A549 (cell line): ENCODE measurements around the gene CTBP2.

Experiments
- CTCF ChIP-seq: fragments of >200 bp; sonication (Bioruptor Twin); formaldehyde crosslinking; IDR thresholded peaks from 3 replicates; pipeline ENCODE4 v1.5.1; 2016
- HMGXB4 ChIP-seq: fragments of 250-450 bp; sonication (Bioruptor Pico); IDR thresholded peaks from 2 replicates; pipeline ENCODE4 v1.5.0; 2021; ENCODE audit warnings: mild to moderate bottlenecking, moderate library complexity, borderline replicate concordance
- JUN ChIP-seq, 2 experiments: fragments of >200 bp; sonication (Bioruptor Twin); formaldehyde crosslinking; IDR thresholded peaks; 2 replicates in 1 of 2; 3 replicates in 1 of 2; pipeline ENCODE4 v1.6.1; 2016 to 2017
- MAX ChIP-seq: IDR thresholded peaks from 2 replicates; pipeline ENCODE4 v1.6.1; 2012
- MAZ ChIP-seq: fragments of 150-350 bp; IDR thresholded peaks from 2 replicates; pipeline ENCODE4 v1.6.1; 2014; ENCODE audit warnings: antibody characterized with exemption, low read depth, low read length, borderline replicate concordance
- MYC ChIP-seq: IDR thresholded peaks from 2 replicates; pipeline ENCODE4 v1.6.1; 2012; ENCODE audit warnings: mild to moderate bottlenecking, inconsistent platforms, low read length, improper control_type of control experiment, borderline replicate concordance
- NR3C1 ChIP-seq: fragments of >200 bp; sonication (Bioruptor Twin); formaldehyde crosslinking; IDR thresholded peaks from 3 replicates; pipeline ENCODE4 v1.6.1; 2017
- PHF8 ChIP-seq: fragments of 200-600 bp; sonication (generic); IDR thresholded peaks from 2 replicates; pipeline ENCODE4 v1.6.1; 2016; ENCODE audit warnings: low read depth, mild to moderate bottlenecking, antibody characterized with exemption, moderate library complexity, borderline replicate concordance
- POLR2A ChIP-seq: IDR thresholded peaks from 2 replicates; pipeline ENCODE4 v1.6.1; 2012; ENCODE audit warnings: mild to moderate bottlenecking, low read length
- POLR2AphosphoS2 ChIP-seq: conservative IDR thresholded peaks from 2 replicates; pipeline ENCODE4 v1.6.1; 2012; ENCODE audit warnings: low read length, improper control_type of control experiment, inconsistent platforms
- RCOR1 ChIP-seq: fragments of 150-350 bp; IDR thresholded peaks from 2 replicates; pipeline ENCODE4 v1.6.1; 2014; ENCODE audit warnings: antibody characterized with exemption, low read length, low read depth

- peak; percentile 32; the same call in 1 of the 2 replicates for TF ChIP-seq POLR2A
- TF ChIP-seq CTCF, result no peak
- no peak for TF ChIP-seq RCOR1
- TF ChIP-seq POLR2AphosphoS2, result no peak
- TF ChIP-seq MYC, result 0 out of 2 replicates have a peak, but pooled peaks have one; percentile 51
- TF ChIP-seq JUN (IDR thresholded peaks at IDR 0.05), result peak in 1 of 2 experiments; percentile 40; a peak in 2 of 5 replicates
- no peak for TF ChIP-seq MAZ
- no peak for TF ChIP-seq PHF8
- TF ChIP-seq NR3C1, result no peak
- TF ChIP-seq HMGXB4 (CRISPR knock-in tag), result no peak
- TF ChIP-seq MAX, result no peak
Measured at GRCh38 chr10:125159932-125160855, at the start of gene CTBP2.
